Medulla oblongata (tissue), 1 donor: Measurements from ENCODE around the gene LFNG.

Experiments
- DNase-seq: peaks from one replicate; pipeline ENCODE4 v3.0.0-alpha.2; 2015; ENCODE audit errors: extremely low spot score

Gene LFNG

DNA sequence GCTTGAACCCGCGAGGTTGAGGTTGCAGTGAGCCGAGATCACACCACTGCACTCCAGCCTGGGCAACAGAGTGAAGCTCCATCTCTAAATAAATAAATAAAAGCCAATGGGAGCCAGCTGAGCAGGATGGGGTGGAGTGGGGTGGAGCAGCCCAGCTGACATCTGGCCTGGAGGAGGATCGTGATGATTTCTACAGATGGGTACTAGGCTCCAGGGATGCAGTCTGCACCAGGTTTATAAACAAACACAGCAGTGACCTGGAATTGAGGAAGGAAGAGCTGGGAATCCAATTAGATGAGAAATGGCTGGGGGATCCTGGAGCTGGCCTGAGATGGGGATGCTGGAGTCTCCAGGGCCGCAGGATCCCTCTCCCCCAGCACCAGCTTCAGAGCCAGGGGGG, 36.1 kb upstream of the LFNG start:
- DNase-seq: no peak

- no peak for DNase-seq
These were observed 34.7 kb upstream of the LFNG start for GRCh38 chr7:2484868-2485267.

DNA sequence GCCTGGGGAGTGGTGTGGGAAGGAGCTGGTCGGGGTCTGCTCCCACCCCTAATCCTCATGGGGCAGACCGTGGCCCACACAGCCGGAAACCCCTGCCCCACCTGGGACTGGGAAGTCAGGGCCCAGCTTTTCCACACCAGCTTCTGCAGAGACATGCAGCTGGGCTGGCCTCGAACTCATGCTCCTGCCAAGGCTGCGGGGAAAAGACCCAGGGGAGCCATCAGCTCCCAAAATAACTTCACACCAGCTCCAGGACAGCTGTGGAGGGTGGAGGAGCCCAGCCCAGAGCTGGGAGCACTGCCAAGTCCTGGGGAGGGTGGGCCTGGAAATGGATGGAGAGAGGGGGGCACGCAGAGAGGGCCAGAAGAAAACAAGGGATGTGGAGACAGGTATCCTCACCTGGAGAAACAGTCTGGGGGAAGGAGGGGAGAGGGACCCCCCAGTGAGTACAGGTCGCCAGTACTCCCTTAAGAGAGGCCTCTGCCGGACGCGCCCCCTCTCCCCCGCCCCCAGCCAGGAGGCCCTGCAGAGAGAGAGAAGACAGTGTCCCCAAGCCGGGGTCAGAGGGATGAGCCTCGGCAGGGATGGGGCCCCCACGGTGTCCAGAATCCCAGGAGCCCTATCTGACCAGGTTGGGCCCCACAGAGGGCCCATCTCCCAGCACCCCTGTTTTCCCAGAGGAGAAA, 31.8 kb upstream of the LFNG start:
- no peak for DNase-seq

GRCh38 chr7:2488272-2488645, 31.3 kb upstream of the LFNG start:
- no peak for DNase-seq

GRCh38 chr7:2488681-2489080, 30.9 kb upstream of the LFNG start:
- DNase-seq: no peak

DNA sequence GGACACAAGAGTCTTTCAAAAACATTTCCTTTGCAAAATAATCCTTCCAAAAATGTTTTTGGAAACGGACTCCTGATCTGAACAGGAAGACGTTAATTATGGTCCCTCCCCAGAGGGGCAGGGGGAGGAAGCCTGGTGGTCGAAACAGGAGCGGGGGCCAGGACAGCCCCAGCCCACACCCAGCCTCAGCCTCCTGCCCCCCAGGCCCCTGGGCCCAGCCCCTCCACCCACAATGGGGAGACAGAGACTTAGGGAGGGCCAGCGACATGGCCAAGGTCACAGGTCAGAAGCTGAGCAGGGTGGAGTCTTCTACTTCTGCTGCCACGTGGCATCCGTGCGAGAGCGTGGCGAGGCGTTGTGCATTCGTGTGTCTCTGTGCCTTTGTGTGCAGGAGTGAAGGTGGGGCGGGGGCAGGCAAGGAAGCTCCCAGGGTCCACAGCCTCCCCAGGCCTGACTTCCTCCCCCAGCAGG, 29.4 kb upstream of the LFNG start:
- DNase-seq: no peak

DNA sequence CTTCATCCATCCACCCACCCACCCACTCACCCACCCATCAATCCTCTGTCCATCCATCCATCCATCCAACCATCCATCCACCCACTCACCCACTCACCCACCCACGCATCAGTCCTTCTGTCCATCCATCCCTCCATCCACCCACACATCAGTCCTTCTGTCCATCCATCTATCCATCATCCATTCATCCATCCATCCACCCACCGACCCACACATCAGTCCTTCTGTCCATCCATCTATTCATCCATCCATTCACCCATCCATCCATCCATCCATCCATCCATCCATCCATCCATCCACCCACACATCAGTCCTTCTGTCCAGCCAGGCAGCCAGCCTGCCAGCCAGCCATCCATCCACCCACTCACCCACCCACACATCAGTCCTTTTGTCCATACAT, 27.5 kb upstream of the LFNG start:
- DNase-seq: no peak

GRCh38 chr7:2493205-2494164, 26.1 kb upstream of the LFNG start:
- DNase-seq: no peak

GRCh38 chr7:2494191-2495130, 25.1 kb upstream of the LFNG start:
- DNase-seq: no peak

DNA sequence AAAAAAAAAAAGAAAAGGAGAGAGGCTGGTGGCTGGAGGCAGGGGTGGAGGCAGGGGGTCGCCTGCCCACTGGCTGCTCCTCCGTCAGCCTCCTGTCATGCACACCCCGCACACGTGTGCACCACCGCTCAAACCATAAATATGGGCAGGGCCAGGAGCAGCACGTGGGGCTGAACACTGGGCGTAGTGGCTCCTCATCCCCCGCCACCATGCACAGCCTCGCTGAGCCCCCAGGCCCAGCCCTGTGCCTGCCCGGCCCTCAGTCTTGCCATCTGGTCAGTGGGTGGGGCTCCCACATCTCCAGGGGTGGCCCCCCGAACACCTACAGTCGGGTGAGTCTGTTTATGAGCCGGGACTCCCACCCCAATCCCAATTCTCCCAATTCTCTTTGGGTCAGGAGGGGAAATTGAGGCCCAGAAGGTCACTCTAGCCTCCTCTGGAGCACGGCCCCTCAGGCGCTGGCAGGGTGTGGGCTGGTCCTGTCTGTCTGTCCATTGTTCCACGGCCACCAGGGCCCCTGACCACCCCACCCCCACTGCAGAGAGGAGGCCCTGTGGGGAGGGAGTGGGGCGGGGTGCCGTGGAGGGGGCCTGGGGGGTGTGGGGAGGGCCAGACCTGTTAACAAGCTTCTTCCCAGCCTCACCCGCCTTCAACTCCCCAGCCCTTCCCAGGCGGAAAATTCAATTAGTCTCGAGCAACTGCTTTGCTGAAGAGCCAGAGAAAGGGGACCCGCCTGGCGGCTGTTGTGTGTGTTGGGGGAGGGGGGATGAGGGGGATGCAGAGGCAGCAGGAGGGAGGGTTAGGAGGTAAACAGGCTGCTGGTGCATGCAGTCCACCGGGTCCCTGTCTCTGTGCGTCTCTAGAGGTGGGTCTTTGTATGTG, 23.9 kb upstream of the LFNG start:
- no peak for DNase-seq

- DNase-seq: no peak
These were observed 23.2 kb upstream of the LFNG start for GRCh38 chr7:2496375-2496774.

GRCh38 chr7:2497065-2497464, 22.5 kb upstream of the LFNG start:
- no peak for DNase-seq

DNA sequence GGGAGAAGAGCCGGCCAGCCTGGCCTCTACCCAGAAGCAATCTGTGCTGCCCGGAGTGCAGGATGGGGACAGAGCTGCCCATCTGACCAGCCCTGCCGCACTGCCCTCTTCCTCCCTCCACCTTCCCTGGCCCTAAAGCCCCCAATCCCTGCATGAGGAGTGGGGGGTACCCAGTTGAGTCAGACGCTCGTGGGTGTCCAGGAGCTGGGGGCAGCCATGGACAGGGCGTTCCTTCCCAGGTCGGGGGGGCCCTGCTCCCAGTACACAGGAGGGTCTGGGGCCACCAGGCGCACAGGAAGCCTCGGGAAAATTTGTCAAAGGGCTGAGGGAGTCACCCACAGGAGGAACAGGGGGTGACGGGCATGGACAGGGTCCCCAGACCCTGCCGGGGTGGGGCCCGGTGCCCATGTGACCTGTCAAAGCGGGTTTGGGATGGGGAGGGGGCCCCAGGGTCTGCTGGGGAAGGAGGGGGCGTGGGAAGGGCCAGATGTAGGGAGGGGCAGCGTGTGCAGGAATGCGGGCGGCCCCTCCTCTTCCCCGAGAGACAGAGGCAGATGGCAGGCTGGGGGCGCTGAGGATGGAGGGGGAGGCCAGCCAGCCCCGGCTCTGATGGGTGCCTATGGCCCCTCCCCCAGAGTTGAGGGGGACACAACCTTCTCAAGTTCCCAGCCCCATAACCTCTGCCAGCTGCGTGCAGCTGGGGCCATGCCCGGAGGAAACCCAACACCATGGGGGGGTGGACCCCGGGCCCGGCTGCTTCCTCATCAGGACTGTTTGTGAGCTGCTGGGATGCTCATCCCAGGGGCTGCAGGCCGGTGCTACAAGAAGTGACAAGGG, 21.9 kb upstream of the LFNG start:
- DNase-seq: no peak

DNA sequence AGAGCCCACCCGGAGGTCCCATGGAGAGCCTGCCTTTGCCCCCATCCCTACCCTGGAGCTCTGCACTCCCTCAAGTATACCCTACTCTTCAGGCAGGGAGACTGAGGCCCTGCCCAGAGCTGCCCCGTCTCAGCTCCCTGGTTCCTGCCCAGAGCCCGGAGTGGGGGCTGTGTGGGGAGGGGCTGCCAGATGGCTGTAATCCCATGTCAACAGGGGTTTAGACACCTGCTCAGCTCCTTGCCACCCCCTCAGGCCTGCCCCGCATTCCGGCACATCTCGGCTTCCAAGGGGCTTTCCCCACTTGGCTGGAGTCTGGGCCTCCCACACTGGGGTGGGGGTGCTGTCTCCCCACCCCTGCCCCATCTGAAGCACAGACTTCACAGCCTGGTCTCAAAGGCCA, 20.9 kb upstream of the LFNG start:
- DNase-seq: no peak

- no peak for DNase-seq
These were observed 20.4 kb upstream of the LFNG start for GRCh38 chr7:2499181-2499580.

DNA sequence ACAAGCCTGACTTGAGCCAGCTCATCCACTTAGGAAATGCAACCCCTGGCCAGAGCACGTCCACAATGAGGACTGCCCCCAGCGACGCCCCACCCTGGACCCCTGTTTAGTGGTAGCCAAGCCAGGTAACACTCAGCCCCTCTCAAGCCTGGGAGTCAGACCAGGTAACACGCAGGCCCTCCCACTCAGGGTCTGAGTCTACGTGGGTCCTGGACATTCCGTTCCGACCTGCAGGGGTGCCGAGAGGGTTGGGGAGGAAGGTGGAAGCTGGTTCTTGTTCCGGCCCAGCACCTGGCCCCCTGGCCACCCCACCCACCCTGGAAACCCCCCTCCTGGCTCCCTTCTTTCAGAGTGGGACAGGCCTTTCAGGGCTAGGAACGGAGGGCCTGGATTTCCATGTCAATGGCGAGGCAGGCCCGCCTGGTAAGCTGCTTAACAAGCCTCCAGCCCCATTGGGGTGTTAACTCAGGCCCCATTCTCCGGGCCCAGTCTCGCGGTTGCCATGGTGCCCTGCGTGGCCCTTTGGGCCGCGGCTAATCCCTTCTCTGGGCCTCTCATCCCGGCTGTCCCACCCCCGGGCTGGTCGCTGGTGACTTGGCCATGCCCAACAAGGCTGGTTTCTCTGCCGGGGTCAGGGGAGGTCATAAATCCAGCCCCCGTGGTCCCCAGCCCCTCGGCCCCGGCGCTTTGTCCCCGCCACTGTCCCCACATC, 19.7 kb upstream of the LFNG start:
- no peak for DNase-seq

DNA sequence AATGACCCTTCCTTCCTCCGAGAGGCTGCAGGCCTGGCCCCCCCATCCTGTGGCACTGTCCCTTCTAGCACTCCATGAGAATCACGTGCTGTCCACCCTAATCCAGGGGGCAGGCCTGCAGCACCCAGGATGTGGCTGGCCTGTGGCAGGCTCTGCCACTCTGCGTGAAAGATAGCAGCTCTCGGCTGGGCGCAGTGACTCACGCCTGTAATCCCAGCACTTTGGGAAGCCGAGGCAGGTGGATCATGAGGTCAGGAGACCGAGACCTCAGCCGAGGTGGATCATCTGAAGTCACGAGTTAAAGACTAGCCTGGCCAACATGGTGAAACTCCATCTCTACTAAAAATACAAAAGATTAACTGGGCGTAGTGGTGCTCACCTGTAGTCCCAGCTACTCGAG, 18.9 kb upstream of the LFNG start:
- DNase-seq: no peak

DNA sequence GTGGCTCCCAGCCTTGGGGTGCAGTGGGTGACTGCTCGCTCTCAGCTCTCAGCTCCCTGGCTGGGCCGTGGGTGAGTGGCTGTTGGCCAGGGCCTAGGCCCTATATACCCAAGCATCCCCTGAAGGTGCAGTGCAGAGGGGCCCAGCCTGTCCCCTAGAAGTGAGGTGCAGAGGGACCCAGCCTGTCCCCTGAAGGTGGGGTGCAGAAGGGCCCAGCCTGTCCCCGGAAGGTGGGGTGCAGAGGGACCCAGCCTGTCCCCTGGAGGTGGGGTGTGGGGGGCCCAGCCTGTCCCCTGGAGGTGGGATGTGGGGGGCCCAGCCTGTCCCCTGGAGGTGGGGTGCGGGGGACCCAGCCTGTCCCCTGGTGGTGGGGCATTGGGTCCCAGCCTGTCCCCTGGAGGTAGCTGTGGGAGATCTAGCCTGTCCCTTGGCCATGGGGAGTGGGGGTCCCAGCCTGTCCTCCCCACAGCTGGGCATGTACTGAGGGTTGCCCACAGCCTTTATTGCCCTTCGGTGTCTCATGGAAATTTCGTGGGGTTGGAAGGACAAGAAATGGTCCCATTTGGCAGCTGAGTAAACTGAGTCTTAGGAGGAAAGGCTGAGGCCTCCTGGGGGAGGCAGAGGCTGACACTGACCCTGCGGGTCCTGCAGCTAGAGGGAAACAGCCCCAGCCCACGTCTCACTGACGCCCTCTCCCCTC, 17.5 kb upstream of the LFNG start:
- DNase-seq: no peak

DNA sequence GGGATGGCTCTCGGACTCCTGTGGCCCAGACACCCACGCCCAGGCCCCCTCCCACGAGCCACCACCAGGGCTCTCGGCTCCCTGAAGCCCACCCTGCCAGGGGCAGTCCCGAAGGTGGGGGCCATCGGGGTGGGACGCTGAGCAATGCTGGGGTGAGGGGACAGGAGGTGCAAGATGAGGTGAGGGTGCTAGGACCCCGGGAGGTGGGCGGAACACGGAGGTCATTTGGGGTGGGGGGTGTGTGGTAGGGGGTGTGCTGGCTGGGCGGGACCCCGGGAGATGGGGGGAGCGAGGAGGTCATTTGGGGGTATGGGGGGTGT, 17.0 kb upstream of the LFNG start:
- DNase-seq: no peak
